HG02798 (cell line): Measurements from ENCODE around the gene FYCO1.

Source experiments
- ATAC-seq: cut with Tn5 transposase; IDR thresholded peaks from one replicate; pipeline ENCODE4 v1.9.1; 2021; ENCODE audit warnings: mild to moderate bottlenecking; ENCODE audit not compliant: unreplicated experiment, poor library complexity

Gene FYCO1

DNA sequence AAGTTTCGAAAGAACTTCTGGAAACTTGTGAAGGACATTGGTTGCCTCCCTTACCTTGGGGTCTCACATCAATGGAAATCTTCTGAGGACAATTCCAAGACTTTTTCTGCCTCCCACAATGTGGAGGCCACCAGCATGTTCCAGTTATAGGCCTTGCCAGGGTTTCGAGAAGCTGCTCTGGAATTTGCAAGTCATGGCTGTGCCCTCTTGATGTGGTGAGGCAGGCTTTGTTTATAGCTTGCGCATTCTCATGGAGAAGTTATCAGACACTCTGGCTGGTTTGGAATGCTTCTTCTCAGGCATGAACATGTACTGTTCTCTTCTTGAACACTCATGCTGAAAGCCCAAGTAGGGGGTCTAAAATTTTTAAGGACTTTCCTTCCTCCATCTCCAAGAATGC is 48.3 kb downstream of the FYCO1 start:
- ATAC-seq: no peak

DNA sequence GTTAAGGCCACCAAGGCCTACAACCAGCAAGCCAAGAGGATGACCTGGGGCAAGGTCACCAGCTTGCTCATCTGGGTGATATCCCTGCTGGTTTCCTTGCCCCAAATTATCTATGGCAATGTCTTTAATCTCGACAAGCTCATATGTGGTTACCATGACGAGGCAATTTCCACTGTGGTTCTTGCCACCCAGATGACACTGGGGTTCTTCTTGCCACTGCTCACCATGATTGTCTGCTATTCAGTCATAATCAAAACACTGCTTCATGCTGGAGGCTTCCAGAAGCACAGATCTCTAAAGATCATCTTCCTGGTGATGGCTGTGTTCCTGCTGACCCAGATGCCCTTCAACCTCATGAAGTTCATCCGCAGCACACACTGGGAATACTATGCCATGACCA is 48.7 kb downstream of the FYCO1 start:
- no peak for ATAC-seq

DNA sequence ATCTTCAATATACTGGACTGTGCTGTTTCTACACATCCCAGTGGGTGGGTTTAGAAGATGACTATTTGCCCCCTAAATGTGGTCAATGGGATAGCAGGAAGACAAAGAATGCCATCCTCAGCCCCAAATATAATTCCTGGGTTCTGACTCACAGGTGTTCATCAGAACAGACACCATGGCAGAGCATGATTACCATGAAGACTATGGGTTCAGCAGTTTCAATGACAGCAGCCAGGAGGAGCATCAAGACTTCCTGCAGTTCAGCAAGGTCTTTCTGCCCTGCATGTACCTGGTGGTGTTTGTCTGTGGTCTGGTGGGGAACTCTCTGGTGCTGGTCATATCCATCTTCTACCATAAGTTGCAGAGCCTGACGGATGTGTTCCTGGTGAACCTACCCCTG is 49.3 kb downstream of the FYCO1 start:
- ATAC-seq: no peak

DNA sequence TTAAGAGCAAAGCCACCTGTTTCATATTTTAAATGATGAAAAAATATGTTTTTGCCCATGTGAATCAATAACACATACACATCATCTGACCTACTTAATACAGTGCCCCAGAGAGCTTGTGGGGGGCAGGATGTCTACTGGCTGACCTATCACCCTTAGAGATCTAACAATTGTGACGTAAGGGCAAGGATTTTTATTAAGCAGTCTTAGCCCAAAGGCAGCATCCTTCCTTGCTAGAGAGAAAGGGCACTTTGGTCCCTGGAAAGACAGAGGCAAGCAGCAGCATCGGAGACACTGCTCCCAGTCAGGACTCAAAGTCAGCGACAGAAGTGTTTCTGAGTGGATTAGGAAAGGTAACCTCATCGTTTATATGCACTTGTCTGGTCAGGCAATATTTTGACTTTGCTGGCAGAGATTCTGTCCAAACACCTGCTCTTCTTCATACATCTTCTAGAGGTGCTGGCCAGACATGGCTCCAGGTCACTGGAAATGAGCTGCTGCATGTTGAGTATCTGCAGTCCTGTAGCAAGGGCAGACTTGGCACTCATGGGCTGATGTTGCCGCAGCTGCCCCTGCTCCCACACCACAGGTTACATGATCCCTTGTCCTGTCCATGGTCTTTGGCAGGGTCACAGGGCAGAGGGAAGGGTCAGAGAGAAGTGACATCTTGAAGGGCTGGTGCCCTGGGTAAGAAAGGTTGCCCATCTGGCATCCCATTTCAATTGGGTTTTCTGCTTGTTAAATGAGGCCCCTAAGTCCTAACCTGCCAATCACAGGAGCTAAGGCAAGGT is 50.6 kb downstream of the FYCO1 start:
- no peak for ATAC-seq

- no peak for ATAC-seq
Measured at GRCh38 chr3:45943207-45943846, 52.3 kb downstream of the FYCO1 start, which contains the start of gene CXCR6. CXCR6 (plus strand) TSS chr3:45943464; CDS start chr3:45946482, 3,018 bp downstream.

- ATAC-seq: no peak
Measured at GRCh38 chr3:45942051-45942825, 53.4 kb downstream of the FYCO1 start.

- no peak for ATAC-seq
Measured at GRCh38 chr3:45940781-45941365, 54.8 kb downstream of the FYCO1 start.

GRCh38 chr3:45940004-45940780 is 55.4 kb downstream of the FYCO1 start:
- ATAC-seq: no peak

- ATAC-seq: peak; percentile 12
Measured at GRCh38 chr3:45939341-45939771, 56.3 kb downstream of the FYCO1 start.

- ATAC-seq: peak; percentile 75
Measured at GRCh38 chr3:45938864-45939263, 56.8 kb downstream of the FYCO1 start.

DNA sequence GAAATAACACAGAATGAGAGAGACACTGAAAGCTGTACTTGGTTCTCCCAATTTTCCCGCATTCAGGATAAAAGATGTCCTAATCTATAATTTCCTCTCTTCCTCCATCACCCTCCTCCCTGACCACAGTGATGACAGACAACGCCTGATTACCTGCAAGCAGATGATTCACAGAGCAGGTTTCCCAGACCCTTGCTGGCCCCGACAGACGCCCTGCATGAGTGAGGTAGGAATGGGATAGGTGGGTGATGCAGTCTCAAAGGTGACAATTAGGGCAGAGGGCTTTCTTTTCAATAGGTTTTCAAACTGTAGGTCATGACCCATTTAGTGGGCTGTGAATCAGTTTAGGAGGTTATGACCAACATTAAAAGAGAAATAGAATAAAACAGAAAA is 57.6 kb downstream of the FYCO1 start:
- no peak for ATAC-seq

DNA sequence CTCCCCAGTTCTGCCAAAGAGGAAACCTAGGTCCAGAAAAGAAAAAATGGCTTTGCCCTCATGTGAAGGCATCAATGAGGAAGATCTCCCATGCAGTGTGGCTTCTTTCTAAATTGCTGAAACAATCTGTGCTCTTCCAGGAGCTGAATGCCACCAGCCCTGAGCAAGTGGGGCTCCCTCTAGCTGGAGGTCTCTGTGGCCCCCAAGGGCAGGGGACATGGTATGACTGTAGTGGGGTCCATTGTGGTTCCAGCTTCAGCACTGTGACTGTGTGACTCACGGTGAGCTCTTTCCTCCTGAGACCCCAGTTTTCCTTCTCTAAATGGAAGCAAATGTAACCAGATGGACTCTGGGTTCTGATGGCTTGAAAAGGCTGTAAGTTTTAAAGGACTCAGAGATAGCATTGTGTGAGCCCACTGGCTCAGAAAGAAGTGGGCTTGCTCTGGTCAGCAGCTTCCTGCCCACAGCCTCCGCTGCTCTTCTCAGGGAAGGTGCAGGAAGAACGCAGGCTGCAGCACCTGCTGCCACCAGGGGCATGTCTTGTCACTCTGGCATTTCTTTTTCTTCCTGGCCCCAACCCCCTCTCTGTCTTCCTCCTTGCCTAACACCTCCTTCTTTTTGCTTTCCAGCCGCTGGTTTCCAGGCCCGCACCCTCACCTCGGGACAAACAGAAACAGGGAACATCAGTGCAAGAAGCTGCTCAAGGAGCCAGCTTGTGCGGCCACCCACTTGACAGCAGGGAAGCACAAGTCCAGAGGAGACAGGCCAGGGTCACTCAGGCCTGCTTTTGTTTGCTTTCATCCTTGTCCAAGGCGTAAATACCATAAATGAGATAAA is 58.2 kb downstream of the FYCO1 start:
- ATAC-seq: no peak

DNA sequence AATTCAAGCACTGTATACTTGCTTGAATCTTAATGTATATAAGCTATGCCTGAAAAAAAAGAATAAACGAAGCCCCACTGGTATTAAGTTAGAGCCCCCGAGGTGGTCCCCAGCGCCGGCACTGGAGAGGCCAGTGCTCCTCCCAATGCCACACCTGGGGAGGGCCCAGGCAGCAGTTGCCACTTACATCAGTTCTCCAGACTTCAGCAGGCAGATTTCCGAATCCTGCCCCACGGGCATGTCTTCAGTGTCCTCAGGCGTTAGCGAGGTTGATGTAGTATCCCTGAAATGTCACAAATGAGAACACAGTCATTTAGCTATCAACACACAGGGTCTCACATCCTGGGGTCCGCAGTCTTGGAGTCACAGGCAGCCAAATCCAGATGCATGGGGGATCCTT is 59.4 kb downstream of the FYCO1 start:
- no peak for ATAC-seq

GRCh38 chr3:45933591-45933990 is 62.0 kb downstream of the FYCO1 start:
- ATAC-seq: no peak

GRCh38 chr3:45932112-45932511 is 63.5 kb downstream of the FYCO1 start:
- no peak for ATAC-seq

DNA sequence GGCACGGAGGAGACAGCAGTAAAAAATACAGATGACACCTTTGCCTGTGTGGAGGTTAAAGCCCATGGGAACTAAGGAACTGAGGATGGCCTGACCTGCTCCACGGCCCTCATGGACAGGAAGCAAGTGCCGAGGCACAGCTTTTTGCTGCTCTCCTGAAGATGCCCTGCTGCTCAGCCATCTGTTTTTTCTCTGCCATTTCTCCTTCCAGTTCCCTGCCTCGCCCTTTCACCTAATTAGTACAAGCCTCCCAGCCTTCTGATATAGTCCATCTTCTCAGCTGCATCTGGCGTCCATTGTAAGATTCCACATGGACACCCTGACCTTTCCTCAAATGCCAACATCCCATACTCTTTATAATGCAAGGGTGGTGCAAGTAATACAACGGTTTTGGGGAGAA is 64.1 kb downstream of the FYCO1 start:
- ATAC-seq: no peak

- ATAC-seq: peak; percentile 69
Measured at GRCh38 chr3:45929042-45929679, 66.5 kb downstream of the FYCO1 start.

DNA sequence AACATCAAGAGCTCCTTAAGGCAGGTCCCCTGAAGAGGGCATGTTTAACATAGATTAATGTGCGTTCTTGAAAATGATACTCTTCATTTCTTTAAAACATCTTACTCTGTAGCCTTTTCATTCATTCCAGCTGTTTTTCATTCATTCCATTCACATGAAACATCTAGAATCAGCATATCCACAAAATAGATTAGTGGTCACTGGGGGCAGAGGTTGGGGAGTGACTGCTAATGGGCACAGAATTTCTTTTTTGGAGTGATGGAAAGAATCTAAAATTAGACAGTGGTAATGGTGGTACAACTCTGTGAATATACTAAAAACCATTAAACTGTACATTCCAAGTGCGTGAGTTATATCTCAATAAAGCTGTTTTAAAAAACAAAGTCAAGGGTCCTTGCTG is 67.7 kb downstream of the FYCO1 start:
- no peak for ATAC-seq

GRCh38 chr3:45923755-45924154 is 71.9 kb downstream of the FYCO1 start:
- ATAC-seq: no peak
